Endothelial cell of hepatic sinusoid (primary cell): ENCODE measurements around the gene MAN2B1.
"Not testable (repeated sequence)": the region's sequence is repeated elsewhere in the genome, so short reads cannot be mapped to it uniquely, and the experiment has no call there.

Source experiments
- in situ Hi-C: cut with HindIII; loops from 2 replicates; pipeline ENCODE4 v1.10.0; 2017; ENCODE audit warnings: low sequenced_read_pairs

MAN2B1 gene

GRCh38 chr19:12689581-12690216 lies 23.2 kb upstream of the MAN2B1 start:
- in situ Hi-C loops: no loop called here

GRCh38 chr19:12689012-12689411 lies 22.5 kb upstream of the MAN2B1 start:
- in situ Hi-C loops: no loop called here

GRCh38 chr19:12687496-12688196 lies 21.1 kb upstream of the MAN2B1 start, which contains the start of gene GNG14:
Gene GNG14 (plus strand): TSS chr19:12687998. CDS start chr19:12688049, 51 bp downstream.
- in situ Hi-C loops: no loop called here

- in situ Hi-C loops: no loop called here
These were observed 19.3 kb upstream of the MAN2B1 start for GRCh38 chr19:12685831-12686230.

- in situ Hi-C loops: no loop called here
These were observed 14.8 kb upstream of the MAN2B1 start, which contains the start of gene DHPS for GRCh38 chr19:12681074-12681987. Gene DHPS (minus strand): TSS chr19:12681880. CDS start chr19:12681766, 114 bp downstream.

- in situ Hi-C loops: no loop called here
These were observed 13.5 kb upstream of the MAN2B1 start for GRCh38 chr19:12680034-12680433.

GRCh38 chr19:12678039-12678438 lies 11.5 kb upstream of the MAN2B1 start:
- in situ Hi-C loops: not testable (repeated sequence)

GRCh38 chr19:12676928-12677327 lies 10.4 kb upstream of the MAN2B1 start:
- in situ Hi-C loops: no loop called here

GRCh38 chr19:12676384-12676792 lies 9.8 kb upstream of the MAN2B1 start:
- in situ Hi-C loops: no loop called here

GRCh38 chr19:12675940-12676339 lies 9.4 kb upstream of the MAN2B1 start:
- in situ Hi-C loops: no loop called here

GRCh38 chr19:12675399-12675798 lies 8.9 kb upstream of the MAN2B1 start:
- in situ Hi-C loops: no loop called here

GRCh38 chr19:12672744-12673143 lies 6.2 kb upstream of the MAN2B1 start:
- in situ Hi-C loops: no loop called here

- in situ Hi-C loops: no loop called here
These were observed 3.8 kb upstream of the MAN2B1 start for GRCh38 chr19:12670159-12670928.

- in situ Hi-C loops: no loop called here
These were observed 3.0 kb upstream of the MAN2B1 start for GRCh38 chr19:12669270-12670158.

- in situ Hi-C loops: no loop called here
These were observed 2.4 kb upstream of the MAN2B1 start for GRCh38 chr19:12668932-12669269.

- in situ Hi-C loops: no loop called here
These were observed 1.8 kb upstream of the MAN2B1 start for GRCh38 chr19:12668346-12668745.

- in situ Hi-C loops: no loop called here
These were observed 1.3 kb upstream of the MAN2B1 start for GRCh38 chr19:12667731-12668302.

GRCh38 chr19:12665671-12666264 lies 774 bp downstream of the MAN2B1 start:
- in situ Hi-C loops: no loop called here

- in situ Hi-C loops: no loop called here
These were observed 1.3 kb downstream of the MAN2B1 start for GRCh38 chr19:12665281-12665573.
